Muscle of leg (tissue), 11 donors: ENCODE measurements around the gene OR2T1. TPM values are rescaled to one million over a fixed set of nuclear protein-coding genes. Genes with fewer than 3 reads are reported as not detected.
"Not testable (repeated sequence)": the region's sequence is repeated elsewhere in the genome, so short reads cannot be mapped to it uniquely, and the experiment has no call there.

Source experiments
- DNase-seq: peaks from one replicate; pipeline ENCODE4 v3.0.0; 2013
- H3K27ac ChIP-seq: one replicate; pipeline ENCODE4 v1.5.1; 2013; ENCODE audit warnings: mild to moderate bottlenecking, low read length, control low read depth
- H3K27me3 ChIP-seq: one replicate; pipeline ENCODE4 v1.6.1; 2013; ENCODE audit warnings: low read length; ENCODE audit not compliant: control insufficient read depth, insufficient read depth
- H3K36me3 ChIP-seq: one replicate; pipeline ENCODE4 v1.6.1; 2013; ENCODE audit warnings: low read length; ENCODE audit not compliant: control insufficient read depth, insufficient read depth
- H3K4me1 ChIP-seq: one replicate; pipeline ENCODE4 v1.6.1; 2013; ENCODE audit warnings: low read length; ENCODE audit not compliant: control insufficient read depth, insufficient read depth
- H3K4me3 ChIP-seq: one replicate; pipeline ENCODE4 v1.5.1; 2013; ENCODE audit warnings: low read length, control low read depth
- H3K9me3 ChIP-seq: replicated peaks from 2 replicates; pipeline ENCODE4 v1.6.1; 2013; ENCODE audit warnings: low read depth, low read length; ENCODE audit not compliant: control insufficient read depth
- WGBS: methylation state at CpG from one replicate; pipeline ENCODE4 v1.1.5; 2013; ENCODE audit warnings: missing lambda C conversion rate; ENCODE audit not compliant: insufficient coverage; 5-methylcytosine and 5-hydroxymethylcytosine counted together
- polyA plus RNA-seq, 8 donors: library from polyadenylated mRNA; unstranded; fragments of 120-200 nt; gene quantifications; one replicate each; pipeline versions ENCODE4 v1.2.1 to v1.2.3, GENCODE V29; 2013; ENCODE audit warnings: inconsistent platforms in 1 of 8, low replicate concordance in 1 of 8; ENCODE audit not compliant: insufficient read length in 8 of 8, insufficient read depth in 1 of 8
- total RNA-seq: library from RNA; stranded (reverse); fragments of 120-200 nt; gene quantifications from one replicate; pipeline ENCODE4 v1.2.4, GENCODE V29; 2013

Gene OR2T1
- total and polyA plus RNA-seq, 9 donors: not detected

DNA sequence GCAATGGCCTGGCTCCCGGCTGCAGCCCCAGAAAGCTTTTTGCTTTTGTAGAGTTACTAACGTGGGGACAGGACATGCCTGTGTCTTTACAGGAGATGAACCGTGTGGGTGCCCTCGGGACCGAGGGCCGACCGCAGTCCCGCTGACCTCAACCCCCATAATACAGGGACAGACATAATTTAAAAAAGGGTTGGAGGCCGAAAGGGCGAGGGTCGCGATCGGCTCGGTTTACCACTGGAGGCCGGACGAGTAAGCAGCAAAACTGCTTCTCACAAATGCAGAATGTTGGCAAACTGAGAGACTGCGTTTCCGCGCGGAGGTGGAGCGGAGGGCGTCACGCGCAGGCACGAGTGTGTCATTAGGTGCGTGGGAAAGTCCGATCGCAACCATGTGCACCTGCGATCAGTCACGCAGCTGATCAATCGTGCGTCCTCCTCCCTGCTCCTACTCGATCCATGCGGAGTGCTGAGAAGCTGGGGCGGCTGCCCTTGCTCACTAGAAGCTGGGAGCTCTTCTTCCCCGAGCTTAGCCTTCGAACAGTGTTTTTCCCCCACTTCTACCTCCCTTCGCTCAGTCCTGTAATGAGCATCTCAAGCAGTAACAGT is 31.1 kb downstream of the OR2T1 start:
- H3K9me3 ChIP-seq: peaks cover 19% of the 10 kb centered on the region
- 90% methylated on average over 2 of the region's 38 CpGs for WGBS
- DNase-seq, H3K27me3 ChIP-seq, H3K36me3 ChIP-seq, H3K27ac ChIP-seq, H3K4me3 ChIP-seq, H3K4me1 ChIP-seq: not testable (repeated sequence)

DNA sequence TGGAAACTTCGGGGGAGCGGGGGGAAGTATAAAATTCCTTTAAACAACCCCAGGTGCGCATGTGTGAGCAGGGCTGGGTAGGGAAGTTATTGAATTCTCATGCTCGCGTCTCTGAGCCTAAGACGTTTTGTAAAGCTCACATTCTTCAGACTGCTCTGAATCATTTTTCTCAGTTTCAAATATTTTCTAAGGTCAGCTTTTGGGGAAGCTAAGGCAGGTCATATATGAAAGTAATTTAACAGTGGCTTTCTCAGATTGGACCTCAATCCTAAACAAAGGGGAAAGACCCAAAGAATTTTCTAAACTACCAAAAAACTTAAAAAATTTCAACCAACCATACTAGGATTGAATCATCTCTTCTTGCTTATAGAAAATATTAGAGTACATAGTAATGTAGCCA is 32.1 kb downstream of the OR2T1 start:
- H3K36me3 ChIP-seq, H3K27me3 ChIP-seq, H3K4me3 ChIP-seq, DNase-seq, H3K27ac ChIP-seq, H3K4me1 ChIP-seq: not testable (repeated sequence)
- H3K9me3 ChIP-seq: peaks cover 17% of the 10 kb centered on the region
- WGBS: no CpG with 5 or more reads among the region's 6 CpGs

DNA sequence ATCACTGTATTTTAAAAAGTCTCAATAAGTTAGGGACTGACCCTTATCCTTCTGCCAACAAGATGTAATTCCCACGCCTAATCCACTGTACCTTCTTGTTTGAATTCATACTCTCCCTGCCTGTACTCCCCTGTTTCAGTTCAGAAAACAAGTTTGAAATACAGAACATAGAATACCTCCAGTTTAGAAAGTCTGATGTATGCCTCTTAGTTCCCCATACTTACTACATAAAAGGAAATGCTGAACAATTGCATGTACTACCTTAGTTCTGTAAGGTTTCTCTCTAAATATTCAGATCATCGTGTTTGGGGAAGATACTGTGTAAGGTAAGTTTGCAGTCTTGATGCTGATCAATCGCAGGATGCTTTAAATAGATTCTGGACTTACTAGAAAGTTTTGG is 33.5 kb downstream of the OR2T1 start:
- H3K27me3 ChIP-seq, DNase-seq, H3K4me1 ChIP-seq, H3K36me3 ChIP-seq, H3K27ac ChIP-seq, H3K4me3 ChIP-seq: not testable (repeated sequence)
- no CpG with 5 or more reads among the region's 3 CpGs for WGBS
- H3K9me3 ChIP-seq: peaks cover 19% of the 10 kb centered on the region

- H3K36me3 ChIP-seq, DNase-seq, H3K4me1 ChIP-seq, H3K27ac ChIP-seq, H3K27me3 ChIP-seq, H3K4me3 ChIP-seq: not testable (repeated sequence)
- H3K9me3 ChIP-seq: peaks cover 10% of the 10 kb centered on the region
- no CpG with 5 or more reads among the region's 1 CpG for WGBS
These were observed 35.8 kb downstream of the OR2T1 start for GRCh38 chr1:248438668-248439067.

GRCh38 chr1:248439283-248439682 is 36.4 kb downstream of the OR2T1 start:
- 46% methylated on average over 2 of the region's 5 CpGs for WGBS
- H3K9me3 ChIP-seq: not testable (repeated sequence)

GRCh38 chr1:248442500-248443277 is 39.8 kb downstream of the OR2T1 start:
- not testable (repeated sequence) for H3K4me3 ChIP-seq, H3K4me1 ChIP-seq, H3K36me3 ChIP-seq, DNase-seq, H3K27ac ChIP-seq, H3K27me3 ChIP-seq
- no CpG with 5 or more reads among the region's 2 CpGs for WGBS
- peaks cover 12% of the 10 kb centered on the region for H3K9me3 ChIP-seq

More at GRCh38 chr1:248439283-248439682, 36.4 kb downstream of the OR2T1 start:
- not testable (repeated sequence) for H3K4me1 ChIP-seq, H3K4me3 ChIP-seq, H3K36me3 ChIP-seq, H3K27ac ChIP-seq, H3K27me3 ChIP-seq, DNase-seq

GRCh38 chr1:248444603-248445002 is 41.8 kb downstream of the OR2T1 start:
- WGBS: 75% methylated on average over 3 of the region's 4 CpGs
- H3K9me3 ChIP-seq, H3K27ac ChIP-seq, H3K36me3 ChIP-seq, H3K27me3 ChIP-seq, DNase-seq, H3K4me1 ChIP-seq, H3K4me3 ChIP-seq: not testable (repeated sequence)

- not testable (repeated sequence) for H3K27me3 ChIP-seq, H3K36me3 ChIP-seq, H3K4me3 ChIP-seq, H3K9me3 ChIP-seq, H3K27ac ChIP-seq, DNase-seq, H3K4me1 ChIP-seq
- WGBS: no CpG with 5 or more reads among the region's 2 CpGs
These were observed 42.6 kb downstream of the OR2T1 start, which contains the start of gene OR2T2 for GRCh38 chr1:248445399-248445798. Gene OR2T2 (plus strand): TSS chr1:248445637. CDS start chr1:248452798, 7,161 bp downstream.

GRCh38 chr1:248448409-248449074 is 45.7 kb downstream of the OR2T1 start:
- H3K9me3 ChIP-seq, DNase-seq, H3K27ac ChIP-seq, H3K4me3 ChIP-seq, H3K36me3 ChIP-seq, H3K27me3 ChIP-seq, H3K4me1 ChIP-seq: not testable (repeated sequence)
- no CpG with 5 or more reads among the region's 4 CpGs for WGBS

GRCh38 chr1:248449821-248450465 is 47.1 kb downstream of the OR2T1 start:
- H3K27ac ChIP-seq, H3K36me3 ChIP-seq, H3K27me3 ChIP-seq, H3K4me1 ChIP-seq, DNase-seq, H3K9me3 ChIP-seq, H3K4me3 ChIP-seq: not testable (repeated sequence)
- WGBS: no CpG with 5 or more reads among the region's 6 CpGs
